GM12878 (cell line): ENCODE data around the gene GIPC1. TPM values are rescaled to one million over a fixed set of nuclear protein-coding genes. Genes with fewer than 3 reads are reported as not detected.

ENCODE experiments used
- BACH1 ChIP-seq: fragments of 450-650 bp; IDR thresholded peaks from 2 replicates; pipeline ENCODE4 v1.6.1; 2017; ENCODE audit warnings: mild to moderate bottlenecking, borderline replicate concordance
- CHD1 ChIP-seq: IDR thresholded peaks from 2 replicates; pipeline ENCODE4 v1.6.1; 2012; ENCODE audit warnings: low read depth, low read length, improper control_type of control experiment
- CUX1 ChIP-seq: IDR thresholded peaks from 2 replicates; pipeline ENCODE4 v1.6.1; 2012; ENCODE audit warnings: improper control_type of control experiment, low read depth, low read length; ENCODE audit not compliant: insufficient replicate concordance
- FOS ChIP-seq: IDR thresholded peaks from 3 replicates; pipeline ENCODE4 v1.6.1; 2011; ENCODE audit warnings: borderline replicate concordance; ENCODE audit not compliant: insufficient read length; ENCODE audit errors: extremely low read depth
- HDGF ChIP-seq: fragments of 450-650 bp; IDR thresholded peaks from 2 replicates; pipeline ENCODE4 v1.6.1; 2016; ENCODE audit warnings: antibody characterized with exemption
- LARP7 ChIP-seq: fragments of 450-650 bp; IDR thresholded peaks from 2 replicates; pipeline ENCODE4 v1.6.1; 2017; ENCODE audit warnings: mild to moderate bottlenecking
- MEF2B ChIP-seq: fragments of 450-650 bp; IDR thresholded peaks from 2 replicates; pipeline ENCODE4 v1.6.1; 2018; ENCODE audit warnings: mild to moderate bottlenecking, moderate library complexity; ENCODE audit not compliant: partially characterized antibody, poor library complexity, severe bottlenecking
- NFXL1 ChIP-seq: fragments of 450-650 bp; IDR thresholded peaks from 2 replicates; pipeline ENCODE4 v1.6.1; 2017; ENCODE audit warnings: antibody characterized with exemption, mild to moderate bottlenecking, borderline replicate concordance
- NR2F1 ChIP-seq: fragments of 450-650 bp; conservative IDR thresholded peaks from 2 replicates; pipeline ENCODE4 v1.6.1; 2017; ENCODE audit warnings: mild to moderate bottlenecking
- NRF1 ChIP-seq: conservative IDR thresholded peaks from 2 replicates; pipeline ENCODE4 v1.6.1; 2011; ENCODE audit warnings: mild to moderate bottlenecking, low read depth, low read length, improper control_type of control experiment
- POLR2A ChIP-seq: IDR thresholded peaks from 2 replicates; pipeline ENCODE4 v1.6.1; 2011; ENCODE audit warnings: low read depth, mild to moderate bottlenecking, low read length
- POLR2AphosphoS2 ChIP-seq: IDR thresholded peaks from 2 replicates; pipeline ENCODE4 v1.6.1; 2011; ENCODE audit warnings: low read depth, mild to moderate bottlenecking, low read length, improper control_type of control experiment, moderate library complexity
- POU2F2 ChIP-seq: IDR thresholded peaks from 3 replicates; pipeline ENCODE4 v1.6.1; 2011; ENCODE audit warnings: low read depth, mild to moderate bottlenecking, low read length, borderline replicate concordance
- PRDM15 ChIP-seq: fragments of 450-650 bp; formaldehyde crosslinking; IDR thresholded peaks from 2 replicates; pipeline ENCODE4 v1.4.0; 2020; ENCODE audit warnings: mild to moderate bottlenecking, moderate library complexity
- RBBP5 ChIP-seq: fragments of 200-600 bp; sonication (generic); conservative IDR thresholded peaks from 2 replicates; pipeline ENCODE4 v1.6.1; 2016
- RCOR1 ChIP-seq: conservative IDR thresholded peaks from 2 replicates; pipeline ENCODE4 v1.6.1; 2012; ENCODE audit warnings: low read depth, low read length, improper control_type of control experiment
- SMC3 ChIP-seq: IDR thresholded peaks from 2 replicates; pipeline ENCODE4 v1.6.1; 2011; ENCODE audit warnings: low read length, improper control_type of control experiment, borderline replicate concordance
- STAT1 ChIP-seq: fragments of 450-650 bp; conservative IDR thresholded peaks from 2 replicates; pipeline ENCODE4 v1.6.1; 2014; ENCODE audit warnings: antibody characterized with exemption, mild to moderate bottlenecking
- TCF12 ChIP-seq: IDR thresholded peaks from 2 replicates; pipeline ENCODE4 v1.6.1; 2011; ENCODE audit warnings: low read depth, mild to moderate bottlenecking, low read length
- ZZZ3 ChIP-seq: IDR thresholded peaks from 2 replicates; pipeline ENCODE4 v1.6.1; 2011; ENCODE audit warnings: low read depth; ENCODE audit not compliant: control insufficient read depth, insufficient read length
- polyA plus RNA-seq, 11 experiments: library from polyadenylated mRNA; depleted of rRNA in 4 of 11; unstranded in 6 of 11; stranded (reverse) in 5 of 11; fragments of >200 nt; fragmentation: Nextera tagmentation in 4 of 11; fragmentation: Illumina TruSeq in 1 of 11; extraction: Ambion mirVana in 4 of 11; extraction: Trizol in 1 of 11; gene quantifications; 1 replicate in 1 of 11; 2 replicates in 10 of 11; pipeline versions ENCODE4 v1.2.1 to v1.2.3, GENCODE V29; 2011 to 2016; ENCODE audit warnings: inconsistent platforms in 2 of 11, missing spikeins in 2 of 11, low read depth in 1 of 11
- total RNA-seq, 4 experiments: library from RNA; depleted of rRNA in 3 of 4; stranded (reverse); fragments of >200 nt in 3 of 4; fragmentation: Illumina TruSeq in 1 of 4; extraction: Trizol in 1 of 4; gene quantifications; 2 replicates each; pipeline versions ENCODE4 v1.2.1 to v1.2.3, GENCODE V29; 2013 to 2021
- TF ChIP-seq, protein P1 (sequence below): fragments of 450-650 bp; IDR thresholded peaks from 2 replicates; pipeline ENCODE4 v1.6.1; 2017; ENCODE audit warnings: mild to moderate bottlenecking, low read depth, inconsistent platforms; ENCODE audit not compliant: poor library complexity, severe bottlenecking

The GIPC1 gene
- total and polyA plus RNA-seq, 10 of the 15 experiments (the other 5 are each of a cell fraction or from before 2014, with no cell fraction given): 0.47 to 24.1 (median 13.6) TPM

DNA sequence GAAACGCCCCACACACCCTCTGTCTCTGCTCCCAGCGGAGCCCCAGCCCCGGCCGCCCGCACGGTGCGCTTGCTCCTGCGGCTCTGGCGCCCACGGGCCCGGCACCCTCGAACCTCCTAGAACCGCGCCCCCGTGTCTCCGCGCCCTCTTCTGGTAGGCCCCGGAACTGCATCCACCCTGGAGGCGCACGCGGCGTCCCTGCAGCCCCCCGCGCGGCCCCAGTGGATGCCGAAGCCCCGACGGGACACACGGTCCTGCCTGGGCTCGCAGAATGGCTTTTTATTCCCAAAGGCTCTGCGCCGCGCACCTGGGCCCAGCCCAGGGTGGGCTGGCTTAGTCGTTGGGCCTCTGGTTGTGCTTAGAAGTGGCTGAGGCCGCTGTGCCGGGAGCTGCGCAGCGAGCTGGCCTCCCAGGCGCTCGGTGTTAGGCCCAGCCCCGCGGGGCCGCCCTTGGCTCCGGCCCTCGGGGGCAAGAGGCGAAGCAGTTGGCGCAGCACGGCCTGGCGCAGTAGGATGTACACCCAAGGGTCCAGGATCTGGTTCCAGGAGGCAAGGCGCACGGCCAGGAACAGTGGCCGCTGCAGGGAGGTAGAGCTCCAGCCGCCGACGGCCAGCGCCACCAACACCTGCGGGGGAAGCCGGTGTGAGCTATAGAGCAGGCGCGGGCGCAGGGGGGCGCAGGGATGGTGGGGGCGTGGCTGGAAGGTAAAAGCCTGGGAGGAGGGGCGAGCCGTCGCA lies 23.6 kb downstream of the GIPC1 start (continued):
- no peak for TF ChIP-seq PRDM15 (CRISPR knock-in tag)
- TF ChIP-seq RCOR1: no peak
- TF ChIP-seq POLR2A: peak; percentile 64
- peak; percentile 51; the same call in 1 of the 2 replicates for TF ChIP-seq SMC3
- no peak for TF ChIP-seq RBBP5
- no peak for TF ChIP-seq NR2F1
- no peak for TF ChIP-seq NFXL1
- no peak for TF ChIP-seq CHD1
- TF ChIP-seq FOS: no peak
- 0 out of 2 replicates have a peak, but pooled peaks have one; percentile 62 for TF ChIP-seq LARP7
- TF ChIP-seq HDGF: no peak
- TF ChIP-seq STAT1: no peak
- no peak for TF ChIP-seq MEF2B
- TF ChIP-seq BACH1: peak; percentile 50
- TF ChIP-seq TCF12: no peak
- no peak for TF ChIP-seq NRF1
- no peak for TF ChIP-seq ZZZ3
- peak; percentile 68 for TF ChIP-seq POLR2AphosphoS2
- TF ChIP-seq, protein P1, sequence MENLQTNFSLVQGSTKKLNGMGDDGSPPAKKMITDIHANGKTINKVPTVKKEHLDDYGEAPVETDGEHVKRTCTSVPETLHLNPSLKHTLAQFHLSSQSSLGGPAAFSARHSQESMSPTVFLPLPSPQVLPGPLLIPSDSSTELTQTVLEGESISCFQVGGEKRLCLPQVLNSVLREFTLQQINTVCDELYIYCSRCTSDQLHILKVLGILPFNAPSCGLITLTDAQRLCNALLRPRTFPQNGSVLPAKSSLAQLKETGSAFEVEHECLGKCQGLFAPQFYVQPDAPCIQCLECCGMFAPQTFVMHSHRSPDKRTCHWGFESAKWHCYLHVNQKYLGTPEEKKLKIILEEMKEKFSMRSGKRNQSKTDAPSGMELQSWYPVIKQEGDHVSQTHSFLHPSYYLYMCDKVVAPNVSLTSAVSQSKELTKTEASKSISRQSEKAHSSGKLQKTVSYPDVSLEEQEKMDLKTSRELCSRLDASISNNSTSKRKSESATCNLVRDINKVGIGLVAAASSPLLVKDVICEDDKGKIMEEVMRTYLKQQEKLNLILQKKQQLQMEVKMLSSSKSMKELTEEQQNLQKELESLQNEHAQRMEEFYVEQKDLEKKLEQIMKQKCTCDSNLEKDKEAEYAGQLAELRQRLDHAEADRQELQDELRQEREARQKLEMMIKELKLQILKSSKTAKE: no peak
- TF ChIP-seq CUX1: no peak
- no peak for TF ChIP-seq POU2F2
